Measurements from ENCODE around the gene RPS27L. TPM values are rescaled to one million over a fixed set of nuclear protein-coding genes. Genes with fewer than 3 reads are reported as not detected.

Gene RPS27L
- total RNA-seq, 1 experiment from 2014 or later, result 72.8 TPM

GRCh38 chr15:63180746-63181145 is 23.5 kb upstream of the RPS27L start:
- no peak overlapping the region for H3K9ac ChIP-seq (ENCODE audit: low read length)
- no peak overlapping the region for H3K4me3 ChIP-seq (ENCODE audit: low read length)
- H4K20me1 ChIP-seq (ENCODE audit: insufficient read depth, low read depth, low read length), result no peaks in the 10 kb centered on the region
- no peaks in the 10 kb centered on the region for H3K27me3 ChIP-seq (ENCODE audit: low read length)
- no peak overlapping the region for H3K4me2 ChIP-seq (ENCODE audit: low read depth, low read length, poor library complexity, severe bottlenecking)
- H3K9me2 ChIP-seq (replicated peaks; ENCODE audit: insufficient read depth, low read length), result no peaks in the 10 kb centered on the region
- no peaks in the 10 kb centered on the region for H3K36me3 ChIP-seq (ENCODE audit: insufficient read depth, low read length)
- no peaks in the 10 kb centered on the region for H3K9me3 ChIP-seq (ENCODE audit: low read length)
- H3K27ac ChIP-seq (ENCODE audit: low read length), result no peak overlapping the region
- DNase-seq, result no peak
- H3K4me1 ChIP-seq (ENCODE audit: low read length), result no peaks in the 10 kb centered on the region
- no peaks in the 10 kb centered on the region for H3K79me2 ChIP-seq (ENCODE audit: low read length)
- H2AFZ ChIP-seq (ENCODE audit: low read length), result no peak overlapping the region

- Histone ChIP-seq H3K4me2 (ENCODE audit: low read depth, low read length, poor library complexity, severe bottlenecking) (no peak overlapping the region), H3K4me3 (ENCODE audit: low read length) (no peak overlapping the region), H3K27me3 (ENCODE audit: low read length) (no peaks in the 10 kb centered on the region), H4K20me1 (ENCODE audit: insufficient read depth, low read depth, low read length) (no peaks in the 10 kb centered on the region), H2AFZ (ENCODE audit: low read length) (no peak overlapping the region), H3K27ac (ENCODE audit: low read length) (no peak overlapping the region), H3K9me3 (ENCODE audit: low read length) (no peaks in the 10 kb centered on the region), H3K9ac (ENCODE audit: low read length) (no peak overlapping the region), H3K79me2 (ENCODE audit: low read length) (no peaks in the 10 kb centered on the region), H3K9me2 (replicated peaks; ENCODE audit: insufficient read depth, low read length) (no peaks in the 10 kb centered on the region), H3K36me3 (ENCODE audit: insufficient read depth, low read length) (no peaks in the 10 kb centered on the region), H3K4me1 (ENCODE audit: low read length) (no peaks in the 10 kb centered on the region)
- DNase-seq, result no peak
Measured at GRCh38 chr15:63178034-63178433, 20.8 kb upstream of the RPS27L start.

GRCh38 chr15:63176302-63176701 is 19.0 kb upstream of the RPS27L start:
- no peak overlapping the region for H3K27ac ChIP-seq (ENCODE audit: low read length)
- H3K4me3 ChIP-seq (ENCODE audit: low read length), result no peak overlapping the region
- no peaks in the 10 kb centered on the region for H3K27me3 ChIP-seq (ENCODE audit: low read length)
- H3K4me1 ChIP-seq (ENCODE audit: low read length), result no peaks in the 10 kb centered on the region
- DNase-seq, result no peak
- H3K4me2 ChIP-seq (ENCODE audit: low read depth, low read length, poor library complexity, severe bottlenecking), result no peak overlapping the region
- H2AFZ ChIP-seq (ENCODE audit: low read length), result no peak overlapping the region
- no peaks in the 10 kb centered on the region for H3K36me3 ChIP-seq (ENCODE audit: insufficient read depth, low read length)
- H3K79me2 ChIP-seq (ENCODE audit: low read length), result no peaks in the 10 kb centered on the region
- no peaks in the 10 kb centered on the region for H4K20me1 ChIP-seq (ENCODE audit: insufficient read depth, low read depth, low read length)
- no peak overlapping the region for H3K9ac ChIP-seq (ENCODE audit: low read length)
- no peaks in the 10 kb centered on the region for H3K9me3 ChIP-seq (ENCODE audit: low read length)
- no peaks in the 10 kb centered on the region for H3K9me2 ChIP-seq (replicated peaks; ENCODE audit: insufficient read depth, low read length)

- Histone ChIP-seq H3K9me2 (replicated peaks; ENCODE audit: insufficient read depth, low read length) (no peaks in the 10 kb centered on the region), H4K20me1 (ENCODE audit: insufficient read depth, low read depth, low read length) (no peaks in the 10 kb centered on the region), H2AFZ (ENCODE audit: low read length) (no peak overlapping the region), H3K4me3 (ENCODE audit: low read length) (no peak overlapping the region), H3K9me3 (ENCODE audit: low read length) (no peaks in the 10 kb centered on the region), H3K79me2 (ENCODE audit: low read length) (no peaks in the 10 kb centered on the region), H3K36me3 (ENCODE audit: insufficient read depth, low read length) (no peaks in the 10 kb centered on the region), H3K4me1 (ENCODE audit: low read length) (no peaks in the 10 kb centered on the region), H3K27ac (ENCODE audit: low read length) (no peak overlapping the region), H3K4me2 (ENCODE audit: low read depth, low read length, poor library complexity, severe bottlenecking) (no peak overlapping the region), H3K27me3 (ENCODE audit: low read length) (no peaks in the 10 kb centered on the region), H3K9ac (ENCODE audit: low read length) (no peak overlapping the region)
- no peak for DNase-seq
Measured at GRCh38 chr15:63172851-63173451, 15.7 kb upstream of the RPS27L start.

- H3K9me2 ChIP-seq (replicated peaks; ENCODE audit: insufficient read depth, low read length), result no peaks in the 10 kb centered on the region
- H3K27me3 ChIP-seq (ENCODE audit: low read length), result no peaks in the 10 kb centered on the region
- H3K4me1 ChIP-seq (ENCODE audit: low read length), result no peaks in the 10 kb centered on the region
- H3K4me3 ChIP-seq (ENCODE audit: low read length), result no peak overlapping the region
- H2AFZ ChIP-seq (ENCODE audit: low read length), result no peak overlapping the region
- peak; percentile 24 for DNase-seq
- H3K9me3 ChIP-seq (ENCODE audit: low read length), result no peaks in the 10 kb centered on the region
- H3K79me2 ChIP-seq (ENCODE audit: low read length), result no peaks in the 10 kb centered on the region
- H3K27ac ChIP-seq (ENCODE audit: low read length), result no peak overlapping the region
- no peak overlapping the region for H3K4me2 ChIP-seq (ENCODE audit: low read depth, low read length, poor library complexity, severe bottlenecking)
- no peaks in the 10 kb centered on the region for H4K20me1 ChIP-seq (ENCODE audit: insufficient read depth, low read depth, low read length)
- no peaks in the 10 kb centered on the region for H3K36me3 ChIP-seq (ENCODE audit: insufficient read depth, low read length)
- no peak overlapping the region for H3K9ac ChIP-seq (ENCODE audit: low read length)
Measured at GRCh38 chr15:63172376-63172775, 15.1 kb upstream of the RPS27L start.

- H3K27ac ChIP-seq (ENCODE audit: low read length), result no peak overlapping the region
- no peaks in the 10 kb centered on the region for H3K9me3 ChIP-seq (ENCODE audit: low read length)
- H3K36me3 ChIP-seq (ENCODE audit: insufficient read depth, low read length), result no peaks in the 10 kb centered on the region
- DNase-seq, result no peak
- H2AFZ ChIP-seq (ENCODE audit: low read length), result no peak overlapping the region
- no peaks in the 10 kb centered on the region for H3K27me3 ChIP-seq (ENCODE audit: low read length)
- H3K9me2 ChIP-seq (replicated peaks; ENCODE audit: insufficient read depth, low read length), result no peaks in the 10 kb centered on the region
- no peaks in the 10 kb centered on the region for H4K20me1 ChIP-seq (ENCODE audit: insufficient read depth, low read depth, low read length)
- H3K4me3 ChIP-seq (ENCODE audit: low read length), result no peak overlapping the region
- no peaks in the 10 kb centered on the region for H3K79me2 ChIP-seq (ENCODE audit: low read length)
- no peaks in the 10 kb centered on the region for H3K4me1 ChIP-seq (ENCODE audit: low read length)
- H3K9ac ChIP-seq (ENCODE audit: low read length), result no peak overlapping the region
- no peak overlapping the region for H3K4me2 ChIP-seq (ENCODE audit: low read depth, low read length, poor library complexity, severe bottlenecking)
Measured at GRCh38 chr15:63169788-63170187, 12.5 kb upstream of the RPS27L start.

- H2AFZ ChIP-seq (ENCODE audit: low read length), result no peak overlapping the region
- H3K4me1 ChIP-seq (ENCODE audit: low read length), result no peaks in the 10 kb centered on the region
- no peaks in the 10 kb centered on the region for H3K27me3 ChIP-seq (ENCODE audit: low read length)
- H3K36me3 ChIP-seq (ENCODE audit: insufficient read depth, low read length), result no peaks in the 10 kb centered on the region
- H3K9me3 ChIP-seq (ENCODE audit: low read length), result no peaks in the 10 kb centered on the region
- H3K9me2 ChIP-seq (replicated peaks; ENCODE audit: insufficient read depth, low read length), result no peaks in the 10 kb centered on the region
- DNase-seq, result peak; percentile 49
- no peak overlapping the region for H3K4me3 ChIP-seq (ENCODE audit: low read length)
- H3K79me2 ChIP-seq (ENCODE audit: low read length), result no peaks in the 10 kb centered on the region
- no peak overlapping the region for H3K27ac ChIP-seq (ENCODE audit: low read length)
- H3K4me2 ChIP-seq (ENCODE audit: low read depth, low read length, poor library complexity, severe bottlenecking), result no peak overlapping the region
- no peaks in the 10 kb centered on the region for H4K20me1 ChIP-seq (ENCODE audit: insufficient read depth, low read depth, low read length)
- H3K9ac ChIP-seq (ENCODE audit: low read length), result no peak overlapping the region
Measured at GRCh38 chr15:63166219-63166618, 8.9 kb upstream of the RPS27L start.

GRCh38 chr15:63165166-63165859 is 8.0 kb upstream of the RPS27L start:
- H3K4me2 ChIP-seq (ENCODE audit: low read depth, low read length, poor library complexity, severe bottlenecking), result no peak overlapping the region
- H3K79me2 ChIP-seq (ENCODE audit: low read length), result no peaks in the 10 kb centered on the region
- H3K4me3 ChIP-seq (ENCODE audit: low read length), result no peak overlapping the region
- DNase-seq, result no peak
- no peaks in the 10 kb centered on the region for H3K9me2 ChIP-seq (replicated peaks; ENCODE audit: insufficient read depth, low read length)
- no peaks in the 10 kb centered on the region for H3K27me3 ChIP-seq (ENCODE audit: low read length)
- H2AFZ ChIP-seq (ENCODE audit: low read length), result no peak overlapping the region
- no peak overlapping the region for H3K9ac ChIP-seq (ENCODE audit: low read length)
- no peaks in the 10 kb centered on the region for H3K4me1 ChIP-seq (ENCODE audit: low read length)
- no peaks in the 10 kb centered on the region for H3K9me3 ChIP-seq (ENCODE audit: low read length)
- no peak overlapping the region for H3K27ac ChIP-seq (ENCODE audit: low read length)
- H3K36me3 ChIP-seq (ENCODE audit: insufficient read depth, low read length), result no peaks in the 10 kb centered on the region
- H4K20me1 ChIP-seq (ENCODE audit: insufficient read depth, low read depth, low read length), result no peaks in the 10 kb centered on the region

Data from Karpas-422 (cell line).